Glutamatergic neuron (in vitro differentiated cells): Measurements from ENCODE around the gene GALNT2. TPM values are rescaled to one million over a fixed set of nuclear protein-coding genes. Genes with fewer than 3 reads are reported as not detected.

Source experiments
- DNase-seq: peaks from one replicate; pipeline ENCODE4 v3.0.0; 2022
- H3K27ac Mint-ChIP-seq: one replicate; pipeline ENCODE4 v1.8.0; 2020; ENCODE audit warnings: mild to moderate bottlenecking, mixed read lengths, inconsistent platforms; ENCODE audit not compliant: unreplicated experiment
- H3K27me3 Mint-ChIP-seq: one replicate; pipeline ENCODE4 v1.8.0; 2020; ENCODE audit warnings: mild to moderate bottlenecking, moderate library complexity, mixed read lengths, inconsistent platforms; ENCODE audit not compliant: unreplicated experiment
- H3K36me3 Mint-ChIP-seq: one replicate; pipeline ENCODE4 v1.8.0; 2020; ENCODE audit warnings: mild to moderate bottlenecking, mixed read lengths, inconsistent platforms; ENCODE audit not compliant: unreplicated experiment
- H3K4me1 Mint-ChIP-seq: one replicate; pipeline ENCODE4 v1.8.0; 2020; ENCODE audit warnings: mild to moderate bottlenecking, low read depth, mixed read lengths, inconsistent platforms; ENCODE audit not compliant: unreplicated experiment
- H3K4me3 Mint-ChIP-seq: one replicate; pipeline ENCODE4 v1.8.0; 2020; ENCODE audit warnings: mild to moderate bottlenecking, mixed read lengths, inconsistent platforms; ENCODE audit not compliant: unreplicated experiment
- H3K9me3 Mint-ChIP-seq: one replicate; pipeline ENCODE4 v1.8.0; 2020; ENCODE audit warnings: mild to moderate bottlenecking, moderate library complexity, mixed read lengths, inconsistent platforms; ENCODE audit not compliant: unreplicated experiment
- CTCF ChIP-seq: fragments of 200-600 bp; sonication (generic); IDR thresholded peaks from one replicate; pipeline ENCODE4 v1.5.0; 2021; ENCODE audit not compliant: partially characterized antibody, unreplicated experiment
- total RNA-seq: library from RNA; stranded (reverse); fragmentation: NEBNext Ultra II Directional; extraction: Animal tissue kit (Norgen Biotek cat#: 25700); gene quantifications from one replicate; pipeline ENCODE4 v1.2.1, GENCODE V29; 2021; ENCODE audit not compliant: unreplicated experiment

The GALNT2 gene
- total RNA-seq, 1 donor from 2014 or later = 35.2 TPM

GRCh38 chr1:230139741-230140140, 72.7 kb downstream of the GALNT2 start:
- Mint-ChIP-seq H3K4me1 (peaks cover 56% of the 10 kb centered on the region), H3K4me3 (no peak overlapping the region), H3K27ac (no peak overlapping the region), H3K36me3 (no peaks in the 10 kb centered on the region), H3K9me3 (peaks cover 10% of the 10 kb centered on the region), H3K27me3 (peaks cover 5% of the 10 kb centered on the region)
- no peak for DNase-seq
- TF ChIP-seq CTCF = no peak

GRCh38 chr1:230140221-230141020, 73.4 kb downstream of the GALNT2 start:
- H3K4me1 Mint-ChIP-seq = peaks cover 57% of the 10 kb centered on the region

GRCh38 chr1:230141021-230141648, 74.1 kb downstream of the GALNT2 start:
- H3K4me1 Mint-ChIP-seq = peaks cover 60% of the 10 kb centered on the region
- no peak for TF ChIP-seq CTCF
- no peak overlapping the region for H3K4me3 Mint-ChIP-seq
- no peaks in the 10 kb centered on the region for H3K36me3 Mint-ChIP-seq
- DNase-seq = no peak
- no peak overlapping the region for H3K27ac Mint-ChIP-seq
- peaks cover 10% of the 10 kb centered on the region for H3K9me3 Mint-ChIP-seq
- peaks cover 7% of the 10 kb centered on the region for H3K27me3 Mint-ChIP-seq

More at GRCh38 chr1:230140221-230141020, 73.4 kb downstream of the GALNT2 start:
- Mint-ChIP-seq H3K9me3 (peaks cover 10% of the 10 kb centered on the region), H3K27ac (no peak overlapping the region), H3K4me3 (no peak overlapping the region), H3K36me3 (no peaks in the 10 kb centered on the region), H3K27me3 (peaks cover 5% of the 10 kb centered on the region)
- no peak for DNase-seq
- no peak for TF ChIP-seq CTCF

GRCh38 chr1:230141797-230142607, 75.0 kb downstream of the GALNT2 start:
- no peak overlapping the region for H3K27ac Mint-ChIP-seq
- no peak overlapping the region for H3K4me3 Mint-ChIP-seq
- peaks cover 54% of the 10 kb centered on the region for H3K4me1 Mint-ChIP-seq
- peaks cover 9% of the 10 kb centered on the region for H3K9me3 Mint-ChIP-seq
- DNase-seq = no peak
- no peaks in the 10 kb centered on the region for H3K36me3 Mint-ChIP-seq
- peaks cover 5% of the 10 kb centered on the region for H3K27me3 Mint-ChIP-seq
- no peak for TF ChIP-seq CTCF
